ENCODE measurements around the gene PTDSS2. TPM values are rescaled to one million over a fixed set of nuclear protein-coding genes. Genes with fewer than 3 reads are reported as not detected.

The PTDSS2 gene
- total and polyA plus RNA-seq, 2 of the 13 experiments (the other 11 are each of a cell fraction or from before 2014, with no cell fraction given) = 21.7 to 26.4 TPM

- TF ChIP-seq SP140L (CRISPR knock-in tag; IDR thresholded peaks at IDR 0.05; ENCODE audit: borderline replicate concordance) (no peak), TCF7L2 (IDR thresholded peaks at IDR 0.05; ENCODE audit: low read depth, low read length) (no peak), FUBP1 (CRISPR knock-in tag; IDR thresholded peaks at IDR 0.05; ENCODE audit: borderline replicate concordance) (no peak), ZNF552 (CRISPR knock-in tag; IDR thresholded peaks at IDR 0.05; ENCODE audit: borderline replicate concordance) (no peak), NPAS2 (CRISPR knock-in tag; IDR thresholded peaks at IDR 0.05; ENCODE audit: borderline replicate concordance) (no peak), CTCF (CRISPR knock-in tag; IDR thresholded peaks at IDR 0.05) (peak; percentile 64), CEBPZ (IDR thresholded peaks at IDR 0.05; ENCODE audit: low read length) (no peak), ATRX (CRISPR knock-in tag; IDR thresholded peaks at IDR 0.05; ENCODE audit: borderline replicate concordance) (no peak), ZNF567 (CRISPR knock-in tag; IDR thresholded peaks at IDR 0.05; ENCODE audit: borderline replicate concordance) (no peak), RAD51 (IDR thresholded peaks at IDR 0.05; ENCODE audit: borderline replicate concordance) (no peak), ZNF30 (CRISPR knock-in tag; IDR thresholded peaks at IDR 0.05) (no peak), TIGD3 (CRISPR knock-in tag; IDR thresholded peaks at IDR 0.05; ENCODE audit: borderline replicate concordance) (no peak), SATB2 (CRISPR knock-in tag; IDR thresholded peaks at IDR 0.05) (no peak), PRPF4 (IDR thresholded peaks at IDR 0.05; ENCODE audit: low read depth, low read length, poor library complexity, severe bottlenecking) (no peak), ZIK1 (CRISPR knock-in tag; IDR thresholded peaks at IDR 0.05; ENCODE audit: borderline replicate concordance, low read depth) (no peak)
Measured at GRCh38 chr11:409600-410483, 40.2 kb upstream of the PTDSS2 start (continued).
